GM18909 (cell line): ENCODE results near the gene FAM228B.

Experiments used
- ATAC-seq: cut with Tn5 transposase; IDR thresholded peaks from one replicate; pipeline ENCODE4 v1.9.1; 2021; ENCODE audit warnings: mild to moderate bottlenecking; ENCODE audit not compliant: unreplicated experiment, poor library complexity

FAM228B gene

GRCh38 chr2:24152413-24153197 is 29.3 kb downstream of the FAM228B start:
- ATAC-seq: no peak

- ATAC-seq: no peak
These were observed 30.2 kb downstream of the FAM228B start for GRCh38 chr2:24153478-24153877.

- no peak for ATAC-seq
These were observed 34.9 kb downstream of the FAM228B start for GRCh38 chr2:24158131-24158530.

- no peak for ATAC-seq
These were observed 36.4 kb downstream of the FAM228B start for GRCh38 chr2:24159708-24160107.

- ATAC-seq: no peak
These were observed 37.5 kb downstream of the FAM228B start for GRCh38 chr2:24160761-24161160.

- ATAC-seq: no peak
These were observed 39.2 kb downstream of the FAM228B start for GRCh38 chr2:24162494-24162893.

- ATAC-seq: no peak
These were observed 39.9 kb downstream of the FAM228B start for GRCh38 chr2:24163186-24163585.

GRCh38 chr2:24163601-24164000 is 40.3 kb downstream of the FAM228B start:
- ATAC-seq: no peak

GRCh38 chr2:24164416-24164973 is 41.2 kb downstream of the FAM228B start:
- no peak for ATAC-seq

- ATAC-seq: no peak
These were observed 45.8 kb downstream of the FAM228B start for GRCh38 chr2:24169023-24169422.

GRCh38 chr2:24174851-24175277 is 51.6 kb downstream of the FAM228B start, which contains the start of gene FAM228A:
Gene FAM228A, plus strand, starts transcription at chr2:24175053. Its CDS starts 428 bp downstream, at chr2:24175481.
- no peak for ATAC-seq

GRCh38 chr2:24175631-24176187 is 52.4 kb downstream of the FAM228B start:
- no peak for ATAC-seq

- ATAC-seq: no peak
These were observed 53.1 kb downstream of the FAM228B start for GRCh38 chr2:24176326-24176725.

- ATAC-seq: no peak
These were observed 56.4 kb downstream of the FAM228B start for GRCh38 chr2:24179683-24180082.

GRCh38 chr2:24181849-24182248 is 58.6 kb downstream of the FAM228B start:
- ATAC-seq: no peak

- no peak for ATAC-seq
These were observed 59.2 kb downstream of the FAM228B start for GRCh38 chr2:24182507-24182906.

GRCh38 chr2:24183366-24184069 is 60.2 kb downstream of the FAM228B start:
- ATAC-seq: no peak

GRCh38 chr2:24189551-24189950 is 66.3 kb downstream of the FAM228B start:
- ATAC-seq: no peak

- ATAC-seq: no peak
These were observed 67.2 kb downstream of the FAM228B start for GRCh38 chr2:24190503-24190902.

- no peak for ATAC-seq
These were observed 67.9 kb downstream of the FAM228B start for GRCh38 chr2:24191156-24191555.

GRCh38 chr2:24191848-24192247 is 68.6 kb downstream of the FAM228B start:
- ATAC-seq: no peak
